ENCODE data around the gene PLCB1. TPM values are rescaled to one million over a fixed set of nuclear protein-coding genes. Genes with fewer than 3 reads are reported as not detected.
"Not testable (repeated sequence)": the region's sequence is repeated elsewhere in the genome, so short reads cannot be mapped to it uniquely, and the experiment has no call there.

The PLCB1 gene
- total and polyA plus RNA-seq, 2 donors (not counting 3 experiments of a cell fraction or from before 2014, with no cell fraction given), result 10.2 to 53.4 TPM

DNA sequence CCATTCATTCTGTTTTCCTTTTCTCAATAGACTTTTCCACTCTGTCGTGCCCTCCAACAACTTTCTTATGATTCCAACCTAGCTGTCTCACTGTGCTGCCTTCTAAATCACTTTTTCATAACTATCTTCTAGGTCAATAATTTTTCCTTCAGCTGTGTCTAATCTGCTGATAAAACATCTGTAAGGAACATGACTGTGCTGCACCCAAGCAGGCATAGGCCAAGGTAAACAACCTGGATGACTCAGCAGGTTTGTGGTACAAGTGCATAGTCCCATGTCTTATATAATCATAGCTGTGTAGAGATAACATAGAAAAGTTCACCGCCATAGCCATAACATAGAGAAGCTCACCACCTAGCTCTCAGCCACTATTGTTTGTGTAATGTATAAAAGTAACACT, 332.3 kb downstream of the PLCB1 start:
- Histone ChIP-seq H3K9me1 (replicated peaks; ENCODE audit: control insufficient read depth, extremely low read depth, insufficient read depth, low read length) (no peaks in the 10 kb centered on the region), H3K4me3 (replicated peaks in 1 of 3; ENCODE audit: insufficient read depth in 1 of 3, low read depth in 1 of 3, low read length in 3 of 3) (no peak overlapping the region), H3K79me2 (ENCODE audit: control insufficient read depth, insufficient read depth, low read length) (no peaks in the 10 kb centered on the region), H3K9me3 (replicated peaks; ENCODE audit: control insufficient read depth, insufficient read depth, low read length) (no peaks in the 10 kb centered on the region), H3K4me1 (ENCODE audit: control insufficient read depth, extremely low read depth, insufficient read depth, low read length) (no peaks in the 10 kb centered on the region), H4K20me1 (replicated peaks; ENCODE audit: control insufficient read depth, extremely low read depth, insufficient read depth, low read length) (no peaks in the 10 kb centered on the region), H3K9ac (replicated peaks; ENCODE audit: extremely low read depth, insufficient read depth, low read length) (no peak overlapping the region), H3K27ac (ENCODE audit: insufficient read depth, low read depth, low read length) (no peak overlapping the region), H3K27me3 (ENCODE audit: control insufficient read depth in 2 of 2, insufficient read depth in 2 of 2, low read length in 2 of 2) (no peaks in the 10 kb centered on the region), H3K36me3 (ENCODE audit: control insufficient read depth in 2 of 2, extremely low read depth in 1 of 2, insufficient read depth in 2 of 2, low read length in 2 of 2) (no peaks in the 10 kb centered on the region), H2AFZ (ENCODE audit: low read depth, low read length) (no peak overlapping the region), H3K4me2 (ENCODE audit: insufficient read depth, low read length) (no peak overlapping the region)
- intact Hi-C loops (cut with micrococcal nuclease), result no loop called here
- FAIRE-seq, result no peak
- dilution Hi-C loops (cut with MboI; ENCODE audit: extremely low pct_ligation_motif_present, low sequenced_read_pairs), result no loop called here
- no TSS peak for BruUV-seq (replicated peaks)
- TF ChIP-seq GATA2 (IDR thresholded peaks at IDR 0.05; ENCODE audit: insufficient read depth, insufficient read length, low read depth, low read length), result no peak
- ChIA-PET POLR2A (no interaction called here), CTCF (interaction anchor here (0.9 kb wide), 1 partner anchor 10 kb away, joined by 3 read pairs; no protein-coding TSS in a partner anchor)
- DNase-seq (ENCODE audit: low read depth, low spot score), result peak; percentile 8

DNA sequence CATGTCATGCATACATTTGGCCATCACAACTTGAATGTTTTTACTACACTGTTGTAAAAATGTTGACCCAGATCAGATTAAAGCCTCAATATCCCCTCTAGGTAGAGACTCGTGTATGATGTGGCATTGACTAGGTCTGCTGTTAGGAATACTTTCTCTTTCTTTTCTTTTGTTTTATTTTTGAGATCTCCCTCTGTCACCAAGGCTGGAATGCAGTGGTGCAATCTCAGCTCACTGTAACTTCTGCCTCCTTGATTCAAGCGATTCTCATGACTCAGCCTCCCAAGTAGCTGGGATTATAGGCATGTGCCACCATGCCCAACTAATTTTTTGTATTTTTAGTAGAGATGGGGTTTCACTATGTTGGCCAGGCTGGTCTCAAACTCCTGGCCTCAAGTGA, 334.7 kb downstream of the PLCB1 start:
- intact Hi-C loops (cut with micrococcal nuclease); H3K4me3 ChIP-seq (replicated peaks in 1 of 3; ENCODE audit: insufficient read depth in 1 of 3, low read depth in 1 of 3, low read length in 3 of 3); H3K9me1 ChIP-seq (replicated peaks; ENCODE audit: control insufficient read depth, extremely low read depth, insufficient read depth, low read length); dilution Hi-C loops (cut with MboI; ENCODE audit: extremely low pct_ligation_motif_present, low sequenced_read_pairs); H3K9me3 ChIP-seq (replicated peaks; ENCODE audit: control insufficient read depth, insufficient read depth, low read length); BruUV-seq (replicated peaks); H4K20me1 ChIP-seq (replicated peaks; ENCODE audit: control insufficient read depth, extremely low read depth, insufficient read depth, low read length); H3K79me2 ChIP-seq (ENCODE audit: control insufficient read depth, insufficient read depth, low read length); H2AFZ ChIP-seq (ENCODE audit: low read depth, low read length); POLR2A ChIA-PET; FAIRE-seq; H3K27me3 ChIP-seq (ENCODE audit: control insufficient read depth in 2 of 2, insufficient read depth in 2 of 2, low read length in 2 of 2); H3K36me3 ChIP-seq (ENCODE audit: control insufficient read depth in 2 of 2, extremely low read depth in 1 of 2, insufficient read depth in 2 of 2, low read length in 2 of 2); DNase-seq (ENCODE audit: low read depth, low spot score); H3K27ac ChIP-seq (ENCODE audit: insufficient read depth, low read depth, low read length); H3K9ac ChIP-seq (replicated peaks; ENCODE audit: extremely low read depth, insufficient read depth, low read length); H3K4me1 ChIP-seq (ENCODE audit: control insufficient read depth, extremely low read depth, insufficient read depth, low read length); H3K4me2 ChIP-seq (ENCODE audit: insufficient read depth, low read length): not testable (repeated sequence)
- CTCF ChIA-PET, result interaction anchor here (1.1 kb wide), 1 partner anchor 184 kb away, joined by 3 read pairs; no protein-coding TSS in a partner anchor
